GM19025 (cell line): ENCODE results near the gene TCAP.
"Not testable (repeated sequence)": the region's sequence is repeated elsewhere in the genome, so short reads cannot be mapped to it uniquely, and the experiment has no call there.

Source experiments
- ATAC-seq: cut with Tn5 transposase; IDR thresholded peaks from one replicate; pipeline ENCODE4 v1.9.1; 2021; ENCODE audit warnings: mild to moderate bottlenecking, low read depth, moderate library complexity; ENCODE audit not compliant: unreplicated experiment

Gene TCAP

GRCh38 chr17:39701784-39702422 lies 36.8 kb downstream of the TCAP start:
- no peak for ATAC-seq

GRCh38 chr17:39702901-39703893 lies 38.0 kb downstream of the TCAP start:
- no peak for ATAC-seq

DNA sequence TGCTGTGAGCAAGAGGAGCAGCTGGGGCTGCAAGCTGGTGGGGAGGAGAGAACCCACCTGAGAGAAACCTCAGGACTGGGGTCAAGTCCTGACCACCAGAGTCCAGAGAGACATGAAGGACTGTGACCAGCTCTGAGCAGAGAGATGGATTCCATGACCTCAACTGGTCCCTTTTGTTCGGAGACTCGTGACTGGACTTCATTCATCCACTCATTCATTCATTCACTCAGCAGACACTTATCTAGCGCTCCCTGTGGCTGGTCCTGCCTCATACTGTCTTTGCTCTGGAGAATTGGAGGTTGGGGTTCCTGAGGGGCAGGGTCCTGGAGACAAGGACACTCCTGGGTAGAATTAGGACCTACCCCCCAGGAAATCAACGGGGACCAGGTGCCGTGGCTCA lies 38.8 kb downstream of the TCAP start:
- ATAC-seq, result no peak

DNA sequence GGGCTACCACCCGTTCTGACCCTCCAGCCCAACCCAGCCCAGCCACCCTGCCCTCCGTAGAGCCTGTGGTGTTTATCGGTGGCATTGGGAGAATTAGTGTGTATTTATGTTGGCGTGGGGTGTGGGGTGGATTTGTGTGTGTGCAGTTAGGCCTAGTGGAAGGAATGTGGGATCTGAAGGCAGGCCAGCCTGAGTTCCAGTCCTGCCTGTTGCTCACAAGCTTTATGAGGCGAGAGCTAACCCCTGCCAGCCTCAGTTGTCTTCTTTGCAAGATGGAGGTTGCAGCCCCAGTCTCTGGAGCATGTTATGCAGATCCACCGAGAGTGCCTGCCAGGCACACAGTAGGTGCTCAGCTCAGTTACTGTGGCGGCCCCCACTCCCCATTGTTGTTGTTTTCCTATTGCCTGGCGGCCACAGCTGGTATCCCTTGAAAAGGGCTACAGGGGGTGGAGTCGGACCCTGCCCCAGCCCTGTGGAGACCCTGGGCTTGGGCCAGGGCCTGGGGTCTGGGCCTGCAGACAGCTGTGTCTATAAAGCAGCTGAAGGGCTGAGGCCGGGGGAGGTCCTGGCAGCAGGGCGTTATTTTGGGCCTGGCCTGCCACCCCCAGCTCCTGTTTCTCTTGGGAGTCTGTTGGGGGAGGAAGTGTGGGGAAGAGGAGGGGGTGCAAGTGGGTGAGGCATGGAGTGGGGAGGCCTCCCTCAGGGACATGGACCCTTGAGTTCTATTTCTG lies 39.8 kb downstream of the TCAP start:
- no peak for ATAC-seq

- no peak for ATAC-seq
Measured at GRCh38 chr17:39705786-39706348, 40.7 kb downstream of the TCAP start.

- ATAC-seq, result no peak
Measured at GRCh38 chr17:39706383-39706782, 41.2 kb downstream of the TCAP start.

DNA sequence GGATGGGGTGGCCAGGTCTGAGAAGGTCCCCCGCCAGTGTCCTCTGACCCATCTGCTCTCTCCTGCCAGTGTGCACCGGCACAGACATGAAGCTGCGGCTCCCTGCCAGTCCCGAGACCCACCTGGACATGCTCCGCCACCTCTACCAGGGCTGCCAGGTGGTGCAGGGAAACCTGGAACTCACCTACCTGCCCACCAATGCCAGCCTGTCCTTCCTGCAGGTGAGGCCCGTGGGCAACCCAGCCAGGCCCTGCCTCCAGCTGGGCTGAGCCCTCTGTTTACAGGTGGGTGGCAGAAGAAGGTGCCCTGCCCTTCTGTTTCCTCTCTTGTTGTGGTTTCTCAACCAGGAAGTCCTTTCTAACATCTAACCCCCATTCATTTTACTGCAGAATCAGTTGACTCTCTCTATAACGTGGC lies 41.8 kb downstream of the TCAP start:
- ATAC-seq, result no peak

- ATAC-seq, result no peak
Measured at GRCh38 chr17:39709319-39709997, 44.3 kb downstream of the TCAP start.

DNA sequence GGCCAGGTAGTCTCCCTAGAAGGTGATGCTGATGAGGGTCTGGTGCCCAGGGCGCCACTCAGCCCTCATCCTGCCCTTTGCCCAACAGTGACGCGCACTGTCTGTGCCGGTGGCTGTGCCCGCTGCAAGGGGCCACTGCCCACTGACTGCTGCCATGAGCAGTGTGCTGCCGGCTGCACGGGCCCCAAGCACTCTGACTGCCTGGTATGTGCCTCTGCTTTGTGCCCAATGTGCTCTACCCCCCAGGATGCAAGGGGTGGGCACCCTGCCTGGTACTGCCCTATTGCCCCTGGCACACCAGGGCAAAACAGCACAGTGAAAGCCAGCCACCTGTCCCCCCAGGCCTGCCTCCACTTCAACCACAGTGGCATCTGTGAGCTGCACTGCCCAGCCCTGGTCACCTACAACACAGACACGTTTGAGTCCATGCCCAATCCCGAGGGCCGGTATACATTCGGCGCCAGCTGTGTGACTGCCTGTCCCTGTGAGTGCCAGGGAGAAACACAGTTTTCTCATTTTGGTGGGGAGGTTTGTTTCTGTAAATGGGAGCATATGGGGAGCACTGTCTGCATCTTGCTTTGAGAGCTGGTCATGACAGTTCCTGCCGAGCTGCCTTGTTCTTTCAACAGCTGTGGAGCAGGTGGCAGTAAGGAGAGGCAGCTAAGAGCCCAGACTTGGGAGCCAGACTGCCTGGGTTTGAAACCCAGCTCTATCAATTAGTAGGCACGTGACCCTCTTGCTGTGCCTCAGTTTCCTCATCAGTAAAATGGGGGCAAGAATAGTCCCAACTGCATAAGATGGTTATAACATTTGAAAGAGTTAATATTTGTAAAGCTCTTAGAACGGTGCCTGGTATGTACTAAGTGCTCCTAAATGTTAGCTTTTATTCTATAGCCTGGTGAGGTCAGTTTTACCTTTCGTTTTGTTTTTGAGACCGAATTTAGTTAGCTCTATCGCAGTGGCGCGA lies 45.1 kb downstream of the TCAP start:
- ATAC-seq, result no peak

DNA sequence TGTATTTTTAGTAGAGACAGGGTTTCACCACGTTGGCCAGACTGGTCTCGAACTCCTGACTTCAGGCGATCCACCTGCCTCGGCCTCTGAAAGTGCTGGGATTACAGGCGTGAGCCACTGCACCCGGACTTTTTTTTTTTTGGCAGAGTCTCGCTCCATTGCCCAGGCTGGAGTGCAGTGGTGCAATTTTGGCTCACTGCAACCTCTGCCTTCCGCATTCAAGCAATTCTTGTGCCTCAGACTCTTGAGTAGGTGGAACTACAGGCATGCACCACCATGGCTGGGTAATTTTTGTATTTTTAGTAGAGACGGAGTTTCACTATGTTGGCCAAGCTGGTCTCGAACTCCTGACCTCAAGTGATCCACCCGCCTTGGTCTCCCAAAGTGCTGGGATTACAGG lies 45.9 kb downstream of the TCAP start:
- not testable (repeated sequence) for ATAC-seq

DNA sequence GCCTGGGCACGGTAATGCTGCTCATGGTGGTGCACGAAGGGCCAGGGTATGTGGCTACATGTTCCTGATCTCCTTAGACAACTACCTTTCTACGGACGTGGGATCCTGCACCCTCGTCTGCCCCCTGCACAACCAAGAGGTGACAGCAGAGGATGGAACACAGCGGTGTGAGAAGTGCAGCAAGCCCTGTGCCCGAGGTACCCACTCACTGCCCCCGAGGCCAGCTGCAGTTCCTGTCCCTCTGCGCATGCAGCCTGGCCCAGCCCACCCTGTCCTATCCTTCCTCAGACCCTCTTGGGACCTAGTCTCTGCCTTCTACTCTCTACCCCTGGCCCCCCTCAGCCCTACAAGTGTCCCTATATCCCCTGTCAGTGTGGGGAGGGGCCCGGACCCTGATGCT lies 46.7 kb downstream of the TCAP start:
- no peak for ATAC-seq

GRCh38 chr17:39714234-39714633 lies 49.1 kb downstream of the TCAP start:
- no peak for ATAC-seq

GRCh38 chr17:39715375-39716072 lies 50.4 kb downstream of the TCAP start:
- ATAC-seq, result no peak
